HG03439 (cell line): Measurements from ENCODE around the gene STAT5A.

Source experiments
- ATAC-seq: cut with Tn5 transposase; IDR thresholded peaks from one replicate; pipeline ENCODE4 v1.9.1; 2021; ENCODE audit warnings: mild to moderate bottlenecking, moderate library complexity; ENCODE audit not compliant: unreplicated experiment

The STAT5A gene

DNA sequence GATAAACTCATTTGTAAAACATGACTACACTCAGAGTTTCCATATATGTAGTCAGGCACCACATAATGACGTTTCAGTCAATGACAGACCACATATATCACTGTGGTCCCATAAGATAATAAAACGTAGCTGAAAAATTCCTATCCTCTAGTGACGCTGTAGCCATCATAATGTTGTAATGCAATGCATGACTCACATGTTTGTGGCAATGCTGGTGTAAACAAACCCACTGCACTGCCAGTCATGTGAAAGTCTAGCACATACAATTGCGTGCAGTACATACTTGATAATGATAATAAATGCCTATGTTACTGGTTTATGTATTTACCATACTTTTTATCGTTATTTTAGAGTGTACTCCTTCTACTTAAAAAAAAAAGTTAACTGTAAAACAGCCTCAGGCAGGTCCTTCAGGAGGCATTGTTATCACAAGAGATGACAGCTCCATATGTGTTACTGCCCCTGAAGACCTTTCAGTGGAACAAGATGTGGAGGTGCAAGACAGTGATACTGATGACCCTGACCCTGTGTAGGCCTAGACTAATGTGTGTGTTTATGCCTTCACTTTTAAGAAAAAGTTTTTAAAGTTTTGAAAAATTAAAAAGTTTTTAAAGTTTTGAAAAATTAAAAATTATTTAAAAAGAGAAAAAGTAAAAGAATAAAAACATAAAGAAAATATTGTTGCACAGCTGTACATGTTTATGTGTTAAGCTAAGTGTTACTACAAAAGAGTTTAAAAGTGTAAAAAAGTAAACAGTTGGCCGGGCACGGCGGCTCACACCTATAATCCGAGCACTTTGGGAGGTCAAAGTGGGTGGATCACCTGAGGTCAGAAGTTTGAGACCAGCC is 21.2 kb upstream of the STAT5A start:
- no peak for ATAC-seq

DNA sequence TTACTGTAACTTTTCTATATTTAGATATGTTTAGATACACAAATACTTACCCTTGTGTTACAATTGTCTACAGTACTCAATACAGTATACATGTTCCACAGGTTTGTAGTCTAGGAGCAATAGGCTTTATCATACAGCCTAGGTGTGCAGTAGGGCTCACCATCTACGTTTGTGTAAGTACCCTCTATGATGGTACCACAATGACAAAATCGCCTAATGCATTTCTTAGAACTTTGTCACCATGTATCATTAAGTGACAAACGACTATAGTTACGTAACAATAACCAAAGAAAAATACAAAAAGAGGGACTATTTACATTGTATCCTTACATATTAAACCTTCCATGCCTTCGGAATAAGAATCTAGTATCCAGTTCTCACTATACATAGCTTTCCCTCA is 20.1 kb upstream of the STAT5A start:
- no peak for ATAC-seq

DNA sequence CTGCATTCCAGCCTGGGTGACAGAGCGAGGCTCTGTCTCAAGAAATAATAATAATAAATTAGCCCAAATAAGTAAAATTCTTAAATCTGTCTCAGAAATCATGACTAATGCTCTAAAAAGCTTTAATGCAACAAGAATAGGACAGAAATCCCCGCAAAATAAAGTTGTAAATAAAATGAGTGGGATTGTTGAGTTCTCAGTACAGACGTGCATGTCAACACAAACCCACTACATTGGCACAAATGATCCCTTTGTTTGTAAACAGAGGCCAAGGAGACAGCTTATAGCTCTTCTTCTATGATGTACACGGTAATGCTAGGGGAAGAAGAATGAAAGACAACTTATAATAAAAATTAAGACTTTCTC is 18.1 kb upstream of the STAT5A start:
- no peak for ATAC-seq

DNA sequence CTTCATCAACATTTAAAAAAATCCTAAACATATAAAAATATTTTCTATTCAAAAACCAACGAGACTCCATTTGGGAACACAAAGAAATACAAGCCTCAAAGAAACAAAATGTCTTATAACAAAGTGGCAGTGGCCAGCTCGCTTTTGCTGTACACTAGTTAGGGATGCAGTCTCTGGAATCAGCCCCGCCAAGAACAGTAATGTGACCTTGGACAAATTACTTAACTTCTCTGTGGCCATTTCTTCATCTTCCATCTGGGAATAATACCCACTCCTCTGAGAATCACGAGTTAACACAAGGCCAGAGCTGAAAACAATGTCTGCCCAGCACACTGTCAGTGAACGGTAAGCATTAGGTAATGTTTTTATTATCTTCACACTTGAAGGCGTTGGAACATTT is 17.7 kb upstream of the STAT5A start:
- ATAC-seq = no peak

DNA sequence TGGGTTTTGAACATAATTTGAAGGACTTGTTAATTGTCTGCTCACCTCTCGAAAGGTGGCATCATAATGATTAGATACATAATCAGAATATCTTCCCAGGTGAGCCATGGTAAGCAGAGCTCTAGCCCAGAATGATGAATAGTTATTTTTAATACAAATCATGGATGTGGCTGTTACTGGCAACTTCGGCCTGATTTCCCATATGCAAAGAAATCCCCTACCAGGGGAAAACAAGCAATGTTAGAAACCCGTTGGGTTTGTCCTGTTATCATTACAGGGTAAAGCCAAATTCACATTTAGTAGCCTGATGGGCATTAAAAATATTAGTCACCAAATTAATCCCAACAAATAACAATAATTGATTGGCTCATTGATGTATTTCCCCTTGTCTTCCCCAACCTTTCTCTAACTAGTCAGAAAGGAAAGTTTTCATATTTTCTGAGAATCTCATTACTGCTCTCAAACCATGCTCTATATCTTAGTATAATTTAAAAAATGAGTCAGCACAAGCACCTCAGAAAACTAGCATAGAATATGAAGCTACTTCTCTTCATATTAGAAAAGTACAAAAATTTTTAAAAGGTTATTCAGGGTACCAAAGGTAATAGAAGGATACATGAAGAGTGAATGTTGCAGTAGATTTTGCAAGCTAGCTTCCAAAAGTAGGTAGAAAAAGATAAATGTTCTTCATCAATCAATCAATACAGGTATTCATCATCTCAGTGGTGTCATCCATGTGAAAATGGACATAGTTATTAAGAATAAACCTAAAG is 17.1 kb upstream of the STAT5A start:
- ATAC-seq = no peak

DNA sequence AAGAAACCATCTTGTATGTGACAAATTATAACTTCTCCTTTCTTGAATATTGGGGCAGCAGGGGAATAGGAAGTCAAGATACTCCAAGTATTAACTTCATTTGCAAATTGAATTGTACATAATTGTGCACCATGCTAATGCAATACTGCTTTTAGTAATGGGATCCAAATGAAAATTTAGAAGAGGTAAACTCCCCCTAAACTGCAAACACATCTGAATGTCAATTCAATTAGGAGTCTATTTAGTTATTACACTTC is 16.6 kb upstream of the STAT5A start:
- ATAC-seq = no peak

DNA sequence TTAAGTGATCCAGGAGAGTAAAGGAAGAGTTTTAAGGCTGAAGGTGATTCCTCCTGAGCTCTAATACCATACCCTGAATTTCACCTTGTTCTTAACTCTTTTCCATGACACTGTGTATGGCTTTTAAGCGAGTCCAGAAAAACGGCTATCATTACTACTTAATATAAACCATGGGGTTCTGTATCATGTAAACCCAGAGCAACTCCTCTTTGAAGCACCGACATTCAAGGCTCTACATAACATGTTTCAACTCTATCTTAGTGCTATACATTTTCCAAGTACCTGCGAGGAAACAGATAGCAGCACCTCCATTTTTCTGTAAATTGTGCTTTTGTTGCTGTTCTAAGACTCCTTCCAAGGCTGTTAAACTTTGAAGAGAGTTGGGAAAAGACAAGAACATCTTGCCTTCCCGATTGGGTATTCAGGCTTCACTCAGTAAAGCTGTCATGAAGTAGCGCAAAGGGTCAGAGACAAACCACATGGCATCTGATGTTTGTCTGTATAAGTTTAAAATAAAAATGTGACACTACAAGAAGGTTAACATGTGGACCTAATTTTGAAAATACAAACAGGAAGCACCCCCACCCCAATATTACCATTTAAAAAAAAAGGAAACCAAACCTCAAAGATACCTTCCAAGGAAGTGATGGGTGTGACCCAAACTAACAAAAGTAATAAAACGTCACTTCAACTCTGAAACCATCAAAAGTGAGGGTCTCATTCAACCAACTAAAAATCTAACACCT is 16.0 kb upstream of the STAT5A start:
- no peak for ATAC-seq

DNA sequence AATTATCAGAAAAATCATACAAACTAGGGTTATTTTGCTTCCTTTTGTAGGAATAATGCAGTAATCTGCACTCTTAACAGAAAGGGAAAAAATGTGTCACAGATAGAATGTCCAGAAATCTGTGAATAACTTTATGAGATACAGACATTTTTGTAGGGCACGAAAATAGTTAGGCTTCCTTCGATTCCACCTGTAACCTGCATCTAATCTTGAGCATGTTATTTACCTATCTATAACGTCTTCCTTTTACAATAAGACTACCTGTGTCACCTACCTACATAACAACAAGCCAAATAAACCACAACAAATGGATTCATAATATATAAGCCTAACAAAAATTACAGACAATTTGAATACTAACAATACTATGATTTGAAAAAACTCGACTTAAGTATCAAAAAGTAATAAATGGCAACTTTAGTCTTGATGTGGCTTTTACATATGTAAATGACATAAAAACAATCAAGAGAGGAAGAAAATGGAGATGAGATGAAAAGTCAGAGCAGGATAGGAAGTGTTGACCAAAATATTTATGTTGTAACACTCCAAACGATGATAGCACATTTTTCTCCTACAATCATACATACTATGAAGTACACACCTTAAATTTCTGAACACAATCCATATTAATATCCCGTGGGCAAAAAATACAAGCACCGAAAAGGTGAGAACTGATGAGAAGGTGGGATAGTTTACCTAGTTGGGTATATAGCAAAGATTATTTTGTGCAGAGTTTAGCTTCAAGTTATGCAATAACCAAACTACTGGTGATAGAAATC is 14.6 kb upstream of the STAT5A start:
- no peak for ATAC-seq

DNA sequence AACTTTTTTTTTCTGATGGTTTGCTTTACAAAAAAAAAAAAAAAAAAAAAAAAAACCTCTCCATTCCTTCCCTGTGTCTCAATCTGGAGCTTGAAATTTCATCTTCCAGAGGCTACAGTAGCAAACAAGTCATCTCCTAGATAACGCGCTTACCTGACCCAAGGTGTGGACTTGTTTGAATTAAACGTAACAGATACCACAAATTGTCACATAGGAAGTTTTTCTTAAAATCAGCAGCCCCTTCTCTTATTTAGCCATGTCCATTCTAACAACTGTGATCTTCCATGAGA is 14.1 kb upstream of the STAT5A start:
- no peak for ATAC-seq

DNA sequence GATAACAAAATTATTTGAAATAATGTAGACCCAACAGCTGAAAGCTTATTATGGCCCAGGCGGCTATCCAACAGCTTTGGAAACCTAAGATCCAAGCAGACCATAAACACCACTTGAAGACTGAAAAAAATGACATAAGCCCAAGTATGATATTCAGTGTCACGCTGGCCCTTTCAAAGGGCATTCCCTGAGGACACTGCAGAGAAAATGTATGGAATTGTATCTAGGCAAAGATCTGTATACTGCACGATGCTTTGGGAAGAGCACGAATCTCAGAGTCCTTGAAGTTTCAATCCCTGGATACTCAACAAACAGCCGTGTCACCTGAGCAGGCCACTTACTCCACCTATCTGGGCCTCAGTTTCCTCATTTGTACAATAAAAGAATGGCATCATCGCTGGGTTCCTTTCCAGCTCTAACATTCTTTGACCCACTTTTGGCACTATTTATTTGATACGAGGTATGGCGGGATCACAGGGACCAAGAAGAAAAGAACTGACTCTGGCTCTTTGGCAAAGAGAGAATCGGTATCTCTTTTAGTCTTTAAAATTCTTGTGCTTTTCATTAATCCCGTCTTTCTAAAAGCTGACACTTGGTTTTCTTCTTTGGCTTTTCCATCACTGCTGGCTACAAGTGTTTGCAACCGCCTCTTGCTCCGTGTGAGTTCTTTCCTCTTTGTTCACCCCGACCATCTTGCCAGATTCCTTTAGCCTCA is 13.3 kb upstream of the STAT5A start:
- ATAC-seq = no peak

DNA sequence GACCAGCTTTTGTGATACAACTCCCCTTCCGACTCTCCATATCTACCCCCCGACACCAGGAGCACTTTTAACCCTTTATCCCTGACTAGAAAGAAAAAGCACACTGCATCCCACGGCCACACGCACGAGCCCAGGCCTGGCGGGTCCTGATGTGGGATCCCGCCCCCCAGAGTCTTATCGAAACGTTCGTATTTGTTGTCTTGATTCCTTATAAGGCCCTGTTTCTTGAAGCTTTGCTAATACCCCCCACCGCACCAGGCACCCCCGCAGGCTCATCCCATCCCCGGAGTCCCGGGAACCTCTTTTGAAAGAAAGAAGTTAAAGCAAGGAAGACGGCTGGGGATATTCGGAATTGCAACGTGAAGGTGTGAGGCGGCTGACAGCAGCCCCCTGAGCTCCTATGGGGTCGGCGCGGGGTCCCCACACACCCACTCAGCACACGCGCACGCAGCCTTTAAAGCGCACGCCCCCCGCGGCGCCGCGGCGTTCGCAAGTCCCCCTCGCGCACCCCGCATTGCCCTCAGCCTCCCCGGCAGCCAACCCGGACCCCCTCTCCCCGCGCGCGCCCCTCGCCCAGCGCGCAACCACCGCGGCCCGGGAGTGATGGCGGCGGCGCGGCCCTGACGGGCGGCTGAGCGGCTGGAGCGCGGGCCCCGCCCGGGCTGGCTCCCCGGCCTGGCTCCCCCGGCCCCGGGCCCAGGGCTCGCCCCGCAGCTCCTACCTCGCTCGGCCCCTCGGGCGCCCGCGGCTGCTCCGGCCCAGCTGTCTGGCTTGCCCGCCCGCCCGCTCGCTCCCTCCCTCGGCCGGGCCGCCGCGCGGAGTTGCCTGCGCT is 12.6 kb upstream of the STAT5A start:
- ATAC-seq = no peak

DNA sequence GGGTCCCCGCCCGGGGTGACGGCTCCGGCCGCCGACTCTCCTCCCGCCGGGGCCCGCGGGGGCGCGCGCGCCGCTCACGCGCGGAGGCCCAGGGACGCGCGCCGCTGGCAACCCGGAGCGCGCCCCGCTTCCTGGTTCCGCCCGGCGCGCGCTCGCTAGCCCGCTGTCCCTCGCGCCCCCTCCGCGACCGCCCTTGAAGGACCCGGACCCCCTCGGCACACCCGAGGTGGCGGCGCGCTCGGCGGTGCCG is 12.0 kb upstream of the STAT5A start, which contains the start of gene STAT5B:
Gene STAT5B, minus strand, starts transcription at position 33 of the 250 bp plus-strand sequence. CDS start 44,264 bp downstream, outside the sequence.
- ATAC-seq = no peak

DNA sequence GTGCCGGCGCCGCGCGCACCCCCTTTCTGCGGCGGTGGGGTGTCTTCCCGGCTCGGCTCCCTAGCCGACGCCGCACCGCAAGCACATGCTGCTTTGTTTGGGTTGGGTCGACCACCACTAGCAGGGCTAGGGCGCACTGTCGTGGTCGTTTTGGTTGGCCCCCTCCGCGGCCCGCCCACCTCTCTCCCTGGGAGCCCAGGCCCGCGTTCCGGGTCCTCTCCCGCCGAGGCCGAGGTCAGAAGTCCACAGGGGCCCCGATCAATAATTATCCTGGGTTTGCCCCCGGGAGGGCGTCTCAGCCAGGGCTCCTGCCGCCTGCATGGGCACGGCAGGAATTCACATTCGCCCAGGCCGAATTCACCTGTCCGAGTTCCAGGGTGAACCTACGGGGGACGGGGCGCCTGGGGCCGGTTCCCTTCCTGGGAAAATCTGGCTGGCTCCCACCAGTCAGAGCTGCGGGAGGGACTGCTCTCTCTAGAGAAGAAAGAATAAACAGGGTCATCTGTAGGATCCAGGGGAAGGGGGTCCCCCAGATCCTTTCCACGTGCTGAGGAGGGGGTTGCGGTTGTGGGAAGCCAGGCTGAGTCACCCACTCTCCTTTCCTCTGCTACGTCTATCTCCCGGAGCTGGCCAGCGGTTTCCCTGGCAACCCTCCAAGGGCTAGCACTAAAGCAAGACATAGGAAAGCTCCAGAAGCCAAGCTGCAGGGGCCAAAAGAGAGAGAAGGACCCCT is 11.5 kb upstream of the STAT5A start:
- no peak for ATAC-seq

DNA sequence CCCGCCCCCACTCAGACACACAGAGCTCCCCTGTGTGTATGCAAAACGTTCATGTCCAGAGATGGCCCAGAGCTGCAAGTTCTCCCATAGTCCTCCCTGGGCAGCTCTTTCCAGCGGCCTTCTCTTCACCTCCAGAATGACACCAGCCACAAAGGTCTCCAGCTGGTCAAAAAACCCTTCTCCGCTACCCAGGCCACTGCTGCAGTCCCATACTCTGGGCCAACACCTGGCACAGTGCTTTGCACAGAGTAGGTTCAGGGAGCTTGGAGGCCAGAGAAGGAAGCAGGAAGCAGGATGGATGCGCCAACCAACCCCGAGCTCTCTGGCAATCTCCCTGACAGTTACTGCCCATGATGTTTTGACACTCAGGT is 11.0 kb upstream of the STAT5A start:
- ATAC-seq = no peak

DNA sequence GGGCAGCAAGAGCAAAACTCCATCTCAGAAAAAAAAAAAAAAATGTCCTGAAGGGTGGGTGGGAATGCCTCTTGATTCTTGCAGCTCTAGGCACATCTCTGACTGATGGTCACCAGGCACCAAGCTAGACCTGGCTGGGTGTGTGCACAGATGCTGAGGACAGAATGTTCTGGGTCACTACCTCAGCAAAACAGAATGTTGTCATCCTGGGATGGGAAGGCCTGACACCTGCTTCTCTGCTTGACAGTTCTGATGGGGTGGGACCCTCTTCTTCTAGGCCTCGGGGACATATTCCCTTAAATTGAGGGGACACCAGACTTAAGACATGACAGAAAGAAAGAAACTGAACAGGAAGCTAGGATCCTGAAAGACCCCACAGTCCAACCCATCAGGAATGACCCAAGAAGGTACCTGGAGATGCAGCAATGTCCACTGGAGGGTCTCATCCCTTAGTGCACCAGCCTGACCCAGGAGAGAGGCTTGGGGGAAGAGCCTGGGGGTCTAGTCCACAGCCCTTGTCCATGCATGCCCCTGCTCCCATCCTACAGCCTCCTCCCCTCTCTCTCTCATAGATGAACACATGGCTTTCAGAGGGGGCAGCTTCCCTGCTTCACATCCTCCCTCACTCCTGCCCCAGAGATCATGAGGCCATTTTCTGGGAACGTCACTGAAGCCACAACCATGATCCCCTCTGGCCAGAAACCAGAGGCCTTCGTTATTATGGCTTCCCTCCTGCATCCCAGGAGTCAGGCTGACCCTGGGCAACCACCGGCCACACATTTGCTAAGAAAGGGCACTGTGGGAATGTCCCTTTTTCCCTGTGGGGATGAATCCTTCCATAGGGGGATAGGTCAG is 8.3 kb upstream of the STAT5A start:
- ATAC-seq = no peak

DNA sequence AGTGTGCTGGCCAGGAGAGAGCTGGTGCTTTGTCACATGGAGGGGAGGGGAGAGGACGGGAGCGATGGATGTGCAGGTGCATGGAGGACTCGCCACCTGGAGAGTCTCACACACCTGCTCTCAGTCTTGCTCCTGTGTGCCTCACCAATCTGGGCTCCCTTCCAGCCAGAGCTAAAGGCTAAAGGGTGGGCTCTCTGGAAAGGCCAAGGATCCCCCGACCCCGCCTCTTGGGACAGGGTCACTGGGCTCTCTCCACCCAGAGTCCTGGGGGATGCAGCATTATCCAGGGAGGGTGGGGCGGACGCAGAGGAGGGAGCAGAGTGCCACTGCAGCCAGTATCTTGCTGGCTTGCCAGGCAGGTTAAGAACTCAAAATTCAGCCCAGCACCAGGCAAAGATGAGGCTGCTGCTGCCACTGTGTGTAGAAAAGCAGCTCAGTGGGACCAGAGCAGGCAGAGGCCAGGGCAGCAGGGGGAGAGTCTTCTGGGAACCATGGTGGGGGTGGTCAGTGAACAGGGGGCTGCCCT is 6.7 kb upstream of the STAT5A start:
- ATAC-seq = no peak

DNA sequence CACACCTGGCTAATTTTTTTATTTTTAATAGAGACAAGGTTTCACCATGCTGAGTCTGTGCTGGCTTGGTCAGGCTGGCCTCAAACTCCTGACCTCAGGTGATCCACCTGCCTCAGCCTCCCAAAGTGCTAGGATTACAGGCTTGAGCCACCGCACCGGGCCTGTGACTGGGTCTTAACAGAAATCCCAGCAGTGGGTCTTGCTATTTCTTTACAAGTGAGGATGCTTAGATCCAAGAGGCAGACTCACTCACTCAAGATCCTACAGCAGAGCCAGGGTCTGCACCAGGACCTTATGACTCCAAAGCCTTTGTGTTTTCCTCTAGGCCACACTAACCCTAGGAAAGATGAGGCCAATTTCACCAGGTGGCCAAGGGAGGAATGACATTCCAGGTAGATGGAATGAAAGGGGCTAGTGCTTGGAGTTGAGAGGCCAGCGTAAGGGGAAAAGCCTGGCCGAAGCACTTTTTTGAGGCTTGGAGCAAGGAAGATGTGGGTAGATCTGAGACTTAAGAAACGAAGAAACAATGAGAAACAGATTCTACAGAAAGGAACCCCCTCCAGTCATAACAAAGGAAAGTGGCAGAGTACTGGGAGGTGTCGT is 5.7 kb upstream of the STAT5A start:
- ATAC-seq = no peak
